ENCODE data around the gene PIEZO2. TPM values are rescaled to one million over a fixed set of nuclear protein-coding genes. Genes with fewer than 3 reads are reported as not detected.
"Not testable (repeated sequence)": the region's sequence is repeated elsewhere in the genome, so short reads cannot be mapped to it uniquely, and the experiment has no call there.

PIEZO2 gene
- total and polyA plus RNA-seq, 2 of the 8 experiments (the other 6 are each of a cell fraction or from before 2014, with no cell fraction given): 4.7 to 16.5 TPM

GRCh38 chr18:10915748-10916147 is 233.6 kb downstream of the PIEZO2 start:
- H3K4me2 ChIP-seq (ENCODE audit: insufficient read depth in 1 of 2, low read depth in 2 of 2, low read length in 2 of 2); H3K4me1 ChIP-seq (replicated peaks in 1 of 4; ENCODE audit: control insufficient read depth in 3 of 4, insufficient read depth in 4 of 4, low read length in 3 of 4); H2BK120ac ChIP-seq (replicated peaks; ENCODE audit: low read depth, low read length); H3K56ac ChIP-seq (replicated peaks; ENCODE audit: insufficient read length, low read depth, low read length); H4K20me1 ChIP-seq (replicated peaks in 1 of 2; ENCODE audit: control insufficient read depth in 1 of 2, insufficient read depth in 2 of 2, low read length in 2 of 2); H3K14ac ChIP-seq (ENCODE audit: insufficient read length); H3K9ac ChIP-seq (replicated peaks in 1 of 4; ENCODE audit: extremely low read depth in 1 of 4, low read depth in 3 of 4, low read length in 3 of 4); H3K23ac ChIP-seq (ENCODE audit: insufficient read length); H3K9me3 ChIP-seq (ENCODE audit: insufficient read depth in 2 of 2, low read depth in 1 of 2, low read length in 1 of 2); H2BK5ac ChIP-seq (ENCODE audit: low read depth, low read length); H4K5ac ChIP-seq (ENCODE audit: insufficient read length, low read depth, low read length); FAIRE-seq; H4K91ac ChIP-seq (replicated peaks; ENCODE audit: insufficient read length, low read length); H3K4ac ChIP-seq (replicated peaks; ENCODE audit: insufficient read length, low read depth, low read length); H3K4me3 ChIP-seq (ENCODE audit: extremely low read depth in 1 of 4, insufficient read depth in 2 of 4, low read depth in 3 of 4, low read length in 4 of 4); DNase-seq (ENCODE audit: low read depth in 1 of 2, low spot score in 2 of 2); H3K27me3 ChIP-seq (replicated peaks in 1 of 4; ENCODE audit: control insufficient read depth in 3 of 4, extremely low read depth in 1 of 4, insufficient read depth in 3 of 4, low read length in 3 of 4); POLR2A ChIA-PET (ENCODE audit: partially characterized antibody); H2BK12ac ChIP-seq (ENCODE audit: low read depth, low read length); H3K18ac ChIP-seq (ENCODE audit: extremely low read depth, low read length); H2BK15ac ChIP-seq (ENCODE audit: low read length); H4K8ac ChIP-seq (ENCODE audit: extremely low read depth, insufficient read depth, low read length); H2BK20ac ChIP-seq (ENCODE audit: low read length); H2AK5ac ChIP-seq (ENCODE audit: low read depth, low read length); H2AFZ ChIP-seq (ENCODE audit: low read length); H3K27ac ChIP-seq (ENCODE audit: low read depth, low read length); H3K79me2 ChIP-seq (ENCODE audit: control insufficient read depth in 1 of 2, insufficient read depth in 2 of 2, low read length in 2 of 2); H3K23me2 ChIP-seq (ENCODE audit: low read depth, low read length); H3K36me3 ChIP-seq (ENCODE audit: control insufficient read depth in 2 of 4, insufficient read depth in 4 of 4, low read length in 3 of 4); H3K79me1 ChIP-seq (ENCODE audit: low read depth, low read length): not testable (repeated sequence)
- CTCF ChIA-PET (ENCODE audit: partially characterized antibody): interaction anchor here (0.7 kb wide), 1 partner anchor 102 kb away, joined by 3 read pairs; no protein-coding TSS in a partner anchor
- 93% methylated on average over 5 of the region's 5 CpGs; no CpG with 5 or more reads in 1 of the 2 experiments for WGBS, 2 experiments (ENCODE audit: extremely low coverage in 1 of 2, insufficient coverage in 1 of 2, insufficient read length in 1 of 2, insufficient replicate concordance in 2 of 2, low coverage in 1 of 2, low lambda C conversion rate in 2 of 2, missing lambda C conversion rate in 1 of 2)

- H3K36me3 ChIP-seq (ENCODE audit: control insufficient read depth in 2 of 4, insufficient read depth in 4 of 4, low read length in 3 of 4); H3K23me2 ChIP-seq (ENCODE audit: low read depth, low read length); H4K91ac ChIP-seq (replicated peaks; ENCODE audit: insufficient read length, low read length); H2AK5ac ChIP-seq (ENCODE audit: low read depth, low read length); H2BK5ac ChIP-seq (ENCODE audit: low read depth, low read length); H3K79me1 ChIP-seq (ENCODE audit: low read depth, low read length); H3K4me1 ChIP-seq (replicated peaks in 1 of 4; ENCODE audit: control insufficient read depth in 3 of 4, insufficient read depth in 4 of 4, low read length in 3 of 4); H3K4ac ChIP-seq (replicated peaks; ENCODE audit: insufficient read length, low read depth, low read length); H3K4me2 ChIP-seq (ENCODE audit: insufficient read depth in 1 of 2, low read depth in 2 of 2, low read length in 2 of 2); H3K14ac ChIP-seq (ENCODE audit: insufficient read length); H3K18ac ChIP-seq (ENCODE audit: extremely low read depth, low read length); H4K20me1 ChIP-seq (replicated peaks in 1 of 2; ENCODE audit: control insufficient read depth in 1 of 2, insufficient read depth in 2 of 2, low read length in 2 of 2); H3K79me2 ChIP-seq (ENCODE audit: control insufficient read depth in 1 of 2, insufficient read depth in 2 of 2, low read length in 2 of 2); H3K9ac ChIP-seq (replicated peaks in 1 of 4; ENCODE audit: extremely low read depth in 1 of 4, low read depth in 3 of 4, low read length in 3 of 4); H2BK120ac ChIP-seq (replicated peaks; ENCODE audit: low read depth, low read length); H3K56ac ChIP-seq (replicated peaks; ENCODE audit: insufficient read length, low read depth, low read length); H3K9me3 ChIP-seq (ENCODE audit: insufficient read depth in 2 of 2, low read depth in 1 of 2, low read length in 1 of 2); H2AFZ ChIP-seq (ENCODE audit: low read length); POLR2A ChIA-PET (ENCODE audit: partially characterized antibody); H2BK20ac ChIP-seq (ENCODE audit: low read length); H4K5ac ChIP-seq (ENCODE audit: insufficient read length, low read depth, low read length); H3K4me3 ChIP-seq (ENCODE audit: extremely low read depth in 1 of 4, insufficient read depth in 2 of 4, low read depth in 3 of 4, low read length in 4 of 4); H3K23ac ChIP-seq (ENCODE audit: insufficient read length); H3K27me3 ChIP-seq (replicated peaks in 1 of 4; ENCODE audit: control insufficient read depth in 3 of 4, extremely low read depth in 1 of 4, insufficient read depth in 3 of 4, low read length in 3 of 4); CTCF ChIA-PET (ENCODE audit: partially characterized antibody); H4K8ac ChIP-seq (ENCODE audit: extremely low read depth, insufficient read depth, low read length); DNase-seq (ENCODE audit: low read depth in 1 of 2, low spot score in 2 of 2); H2BK15ac ChIP-seq (ENCODE audit: low read length); H3K27ac ChIP-seq (ENCODE audit: low read depth, low read length); H2BK12ac ChIP-seq (ENCODE audit: low read depth, low read length): not testable (repeated sequence)
- peak; percentile 13 for FAIRE-seq
- 96% methylated on average over 6 of the region's 8 CpGs; no CpG with 5 or more reads in 1 of the 2 experiments for WGBS, 2 experiments (ENCODE audit: extremely low coverage in 1 of 2, insufficient coverage in 1 of 2, insufficient read length in 1 of 2, insufficient replicate concordance in 2 of 2, low coverage in 1 of 2, low lambda C conversion rate in 2 of 2, missing lambda C conversion rate in 1 of 2)
Measured at GRCh38 chr18:10914610-10915009, 234.8 kb downstream of the PIEZO2 start.
